Neural progenitor cell (in vitro differentiated cells): Measurements from ENCODE around the gene PUM2.

Experiments used
- CTCF ChIP-seq: fragments of 200-600 bp; sonication (generic); IDR thresholded peaks from 2 replicates; pipeline ENCODE4 v1.5.1; 2017; ENCODE audit warnings: antibody characterized with exemption, mild to moderate bottlenecking
- EZH2 ChIP-seq: fragments of 200-600 bp; sonication (generic); IDR thresholded peaks from 2 replicates; pipeline ENCODE4 v1.6.1; 2017; ENCODE audit warnings: antibody characterized with exemption, mild to moderate bottlenecking, moderate library complexity
- EZH2phosphoT487 ChIP-seq: fragments of 200-600 bp; sonication (generic); IDR thresholded peaks from 2 replicates; pipeline ENCODE4 v1.6.1; 2017; ENCODE audit warnings: antibody characterized with exemption

GRCh38 chr2:20346565-20347381, 3.9 kb downstream of the PUM2 start:
- TF ChIP-seq EZH2 (no peak), EZH2phosphoT487 (no peak), CTCF (no peak)
